ENCODE measurements around the gene LRRK1. TPM values are rescaled to one million over a fixed set of nuclear protein-coding genes. Genes with fewer than 3 reads are reported as not detected.

LRRK1 gene
- total and polyA plus RNA-seq, 2 experiments from 2014 or later = 2.6 to 4.5 TPM

DNA sequence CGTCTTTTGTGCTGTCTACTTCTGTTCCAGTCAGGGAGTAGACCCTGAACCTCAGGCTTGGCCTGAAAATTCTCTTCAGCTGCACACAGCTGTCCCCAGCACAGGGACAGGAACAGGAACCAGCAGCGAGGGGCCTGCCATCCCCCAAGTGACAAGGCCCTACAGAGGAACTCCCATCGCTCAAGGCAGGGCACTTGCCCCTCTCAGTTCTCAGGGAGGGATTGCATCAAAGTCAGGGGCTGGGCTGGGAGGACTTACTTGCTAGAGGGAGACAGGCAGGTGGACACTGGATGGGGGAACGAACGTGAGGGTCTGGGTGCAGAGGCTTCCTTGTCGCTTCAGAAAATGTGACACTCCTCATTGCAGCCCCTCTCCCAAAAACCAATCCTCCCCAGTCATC is 169.1 kb downstream of the LRRK1 start:
- H3K4me1 ChIP-seq (ENCODE audit: insufficient read depth) = no peaks in the 10 kb centered on the region
- ATAC-seq = no peak
- no peaks in the 10 kb centered on the region for H3K79me2 ChIP-seq (replicated peaks; ENCODE audit: insufficient read depth)
- H4K20me1 ChIP-seq (replicated peaks; ENCODE audit: insufficient read depth) = no peaks in the 10 kb centered on the region
- DNase-seq (ENCODE audit: low spot score) = no peak
- no peak overlapping the region for H3K4me2 ChIP-seq
- no peak overlapping the region for H2AFZ ChIP-seq
- H3K4me3 ChIP-seq = no peak overlapping the region
- no peaks in the 10 kb centered on the region for H3K36me3 Mint-ChIP-seq (ENCODE audit: low read depth)
- no peak overlapping the region for H3K4me3 Mint-ChIP-seq
- H3K27me3 ChIP-seq (ENCODE audit: insufficient read depth) = no peaks in the 10 kb centered on the region
- H3K9me2 ChIP-seq (ENCODE audit: insufficient read depth) = 0 out of 2 replicates have a peak, but pooled peaks cover under 1% of the 10 kb centered on the region
- H3F3A ChIP-seq (replicated peaks; ENCODE audit: low read depth) = no peaks in the 10 kb centered on the region
- peaks cover 10% of the 10 kb centered on the region; the same call in 2 of the 3 replicates for H3K4me1 Mint-ChIP-seq
- no peak overlapping the region for H3K27ac Mint-ChIP-seq
- TF ChIP-seq ZNF114 (CRISPR knock-in tag; IDR thresholded peaks at IDR 0.05) = no peak
- TF ChIP-seq POLR2AphosphoS5 (IDR thresholded peaks at IDR 0.05; ENCODE audit: low read depth) = no peak
- no peak for TF ChIP-seq JUNB (IDR thresholded peaks at IDR 0.05; ENCODE audit: unreplicated experiment)
- TF ChIP-seq EZH2phosphoT487 (IDR thresholded peaks at IDR 0.05; ENCODE audit: unreplicated experiment) = no peak
- no peak for TF ChIP-seq NANOG (IDR thresholded peaks at IDR 0.05; ENCODE audit: borderline replicate concordance)
- TF ChIP-seq ZNF331 (CRISPR knock-in tag; IDR thresholded peaks at IDR 0.05; ENCODE audit: low read depth) = no peak
- TF ChIP-seq, protein P1, sequence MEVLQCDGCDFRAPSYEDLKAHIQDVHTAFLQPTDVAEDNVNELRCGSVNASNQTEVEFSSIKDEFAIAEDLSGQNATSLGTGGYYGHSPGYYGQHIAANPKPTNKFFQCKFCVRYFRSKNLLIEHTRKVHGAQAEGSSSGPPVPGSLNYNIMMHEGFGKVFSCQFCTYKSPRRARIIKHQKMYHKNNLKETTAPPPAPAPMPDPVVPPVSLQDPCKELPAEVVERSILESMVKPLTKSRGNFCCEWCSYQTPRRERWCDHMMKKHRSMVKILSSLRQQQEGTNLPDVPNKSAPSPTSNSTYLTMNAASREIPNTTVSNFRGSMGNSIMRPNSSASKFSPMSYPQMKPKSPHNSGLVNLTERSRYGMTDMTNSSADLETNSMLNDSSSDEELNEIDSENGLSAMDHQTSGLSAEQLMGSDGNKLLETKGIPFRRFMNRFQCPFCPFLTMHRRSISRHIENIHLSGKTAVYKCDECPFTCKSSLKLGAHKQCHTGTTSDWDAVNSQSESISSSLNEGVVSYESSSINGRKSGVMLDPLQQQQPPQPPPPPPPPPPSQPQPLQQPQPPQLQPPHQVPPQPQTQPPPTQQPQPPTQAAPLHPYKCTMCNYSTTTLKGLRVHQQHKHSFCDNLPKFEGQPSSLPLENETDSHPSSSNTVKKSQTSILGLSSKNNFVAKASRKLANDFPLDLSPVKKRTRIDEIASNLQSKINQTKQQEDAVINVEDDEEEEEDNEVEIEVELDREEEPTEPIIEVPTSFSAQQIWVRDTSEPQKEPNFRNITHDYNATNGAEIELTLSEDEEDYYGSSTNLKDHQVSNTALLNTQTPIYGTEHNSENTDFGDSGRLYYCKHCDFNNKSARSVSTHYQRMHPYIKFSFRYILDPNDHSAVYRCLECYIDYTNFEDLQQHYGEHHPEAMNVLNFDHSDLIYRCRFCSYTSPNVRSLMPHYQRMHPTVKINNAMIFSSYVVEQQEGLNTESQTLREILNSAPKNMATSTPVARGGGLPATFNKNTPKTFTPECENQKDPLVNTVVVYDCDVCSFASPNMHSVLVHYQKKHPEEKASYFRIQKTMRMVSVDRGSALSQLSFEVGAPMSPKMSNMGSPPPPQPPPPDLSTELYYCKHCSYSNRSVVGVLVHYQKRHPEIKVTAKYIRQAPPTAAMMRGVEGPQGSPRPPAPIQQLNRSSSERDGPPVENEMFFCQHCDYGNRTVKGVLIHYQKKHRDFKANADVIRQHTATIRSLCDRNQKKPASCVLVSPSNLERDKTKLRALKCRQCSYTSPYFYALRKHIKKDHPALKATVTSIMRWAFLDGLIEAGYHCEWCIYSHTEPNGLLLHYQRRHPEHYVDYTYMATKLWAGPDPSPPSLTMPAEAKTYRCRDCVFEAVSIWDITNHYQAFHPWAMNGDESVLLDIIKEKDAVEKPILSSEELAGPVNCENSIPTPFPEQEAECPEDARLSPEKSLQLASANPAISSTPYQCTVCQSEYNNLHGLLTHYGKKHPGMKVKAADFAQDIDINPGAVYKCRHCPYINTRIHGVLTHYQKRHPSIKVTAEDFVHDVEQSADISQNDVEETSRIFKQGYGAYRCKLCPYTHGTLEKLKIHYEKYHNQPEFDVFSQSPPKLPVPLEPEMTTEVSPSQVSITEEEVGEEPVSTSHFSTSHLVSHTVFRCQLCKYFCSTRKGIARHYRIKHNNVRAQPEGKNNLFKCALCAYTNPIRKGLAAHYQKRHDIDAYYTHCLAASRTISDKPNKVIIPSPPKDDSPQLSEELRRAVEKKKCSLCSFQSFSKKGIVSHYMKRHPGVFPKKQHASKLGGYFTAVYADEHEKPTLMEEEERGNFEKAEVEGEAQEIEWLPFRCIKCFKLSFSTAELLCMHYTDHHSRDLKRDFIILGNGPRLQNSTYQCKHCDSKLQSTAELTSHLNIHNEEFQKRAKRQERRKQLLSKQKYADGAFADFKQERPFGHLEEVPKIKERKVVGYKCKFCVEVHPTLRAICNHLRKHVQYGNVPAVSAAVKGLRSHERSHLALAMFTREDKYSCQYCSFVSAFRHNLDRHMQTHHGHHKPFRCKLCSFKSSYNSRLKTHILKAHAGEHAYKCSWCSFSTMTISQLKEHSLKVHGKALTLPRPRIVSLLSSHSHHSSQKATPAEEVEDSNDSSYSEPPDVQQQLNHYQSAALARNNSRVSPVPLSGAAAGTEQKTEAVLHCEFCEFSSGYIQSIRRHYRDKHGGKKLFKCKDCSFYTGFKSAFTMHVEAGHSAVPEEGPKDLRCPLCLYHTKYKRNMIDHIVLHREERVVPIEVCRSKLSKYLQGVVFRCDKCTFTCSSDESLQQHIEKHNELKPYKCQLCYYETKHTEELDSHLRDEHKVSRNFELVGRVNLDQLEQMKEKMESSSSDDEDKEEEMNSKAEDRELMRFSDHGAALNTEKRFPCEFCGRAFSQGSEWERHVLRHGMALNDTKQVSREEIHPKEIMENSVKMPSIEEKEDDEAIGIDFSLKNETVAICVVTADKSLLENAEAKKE (CRISPR knock-in tag; IDR thresholded peaks at IDR 0.05) = no peak
- TF ChIP-seq, protein P2, sequence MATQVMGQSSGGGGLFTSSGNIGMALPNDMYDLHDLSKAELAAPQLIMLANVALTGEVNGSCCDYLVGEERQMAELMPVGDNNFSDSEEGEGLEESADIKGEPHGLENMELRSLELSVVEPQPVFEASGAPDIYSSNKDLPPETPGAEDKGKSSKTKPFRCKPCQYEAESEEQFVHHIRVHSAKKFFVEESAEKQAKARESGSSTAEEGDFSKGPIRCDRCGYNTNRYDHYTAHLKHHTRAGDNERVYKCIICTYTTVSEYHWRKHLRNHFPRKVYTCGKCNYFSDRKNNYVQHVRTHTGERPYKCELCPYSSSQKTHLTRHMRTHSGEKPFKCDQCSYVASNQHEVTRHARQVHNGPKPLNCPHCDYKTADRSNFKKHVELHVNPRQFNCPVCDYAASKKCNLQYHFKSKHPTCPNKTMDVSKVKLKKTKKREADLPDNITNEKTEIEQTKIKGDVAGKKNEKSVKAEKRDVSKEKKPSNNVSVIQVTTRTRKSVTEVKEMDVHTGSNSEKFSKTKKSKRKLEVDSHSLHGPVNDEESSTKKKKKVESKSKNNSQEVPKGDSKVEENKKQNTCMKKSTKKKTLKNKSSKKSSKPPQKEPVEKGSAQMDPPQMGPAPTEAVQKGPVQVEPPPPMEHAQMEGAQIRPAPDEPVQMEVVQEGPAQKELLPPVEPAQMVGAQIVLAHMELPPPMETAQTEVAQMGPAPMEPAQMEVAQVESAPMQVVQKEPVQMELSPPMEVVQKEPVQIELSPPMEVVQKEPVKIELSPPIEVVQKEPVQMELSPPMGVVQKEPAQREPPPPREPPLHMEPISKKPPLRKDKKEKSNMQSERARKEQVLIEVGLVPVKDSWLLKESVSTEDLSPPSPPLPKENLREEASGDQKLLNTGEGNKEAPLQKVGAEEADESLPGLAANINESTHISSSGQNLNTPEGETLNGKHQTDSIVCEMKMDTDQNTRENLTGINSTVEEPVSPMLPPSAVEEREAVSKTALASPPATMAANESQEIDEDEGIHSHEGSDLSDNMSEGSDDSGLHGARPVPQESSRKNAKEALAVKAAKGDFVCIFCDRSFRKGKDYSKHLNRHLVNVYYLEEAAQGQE (IDR thresholded peaks at IDR 0.05; ENCODE audit: unreplicated experiment) = no peak
- no peak overlapping the region for H3K27ac ChIP-seq (ENCODE audit: low read depth)
- peaks cover 7% of the 10 kb centered on the region for H3K27me3 Mint-ChIP-seq (ENCODE audit: insufficient read depth, low read depth, poor library complexity)
- H3K9me3 Mint-ChIP-seq = 0 out of 3 replicates have a peak, but pooled peaks cover 3% of the 10 kb centered on the region
- no peaks in the 10 kb centered on the region for H3K36me3 ChIP-seq (ENCODE audit: insufficient read depth)

All from GM23338 (cell line).